ENCODE measurements around the gene CACNA2D1.

GRCh38 chr7:81924494-81924893, 519.1 kb downstream of the CACNA2D1 start:
- TF ChIP-seq CTCF (IDR thresholded peaks at IDR 0.05) = no peak
- TF ChIP-seq REST (IDR thresholded peaks at IDR 0.05) = no peak
- no peak for TF ChIP-seq POLR2A (IDR thresholded peaks at IDR 0.05; ENCODE audit: low read length)
- TF ChIP-seq CHD4 (IDR thresholded peaks at IDR 0.05; ENCODE audit: borderline replicate concordance) = no peak
- TF ChIP-seq PBX3 (IDR thresholded peaks at IDR 0.05) = no peak
- TF ChIP-seq RAD21 (conservative IDR thresholded peaks at IDR 0.05 in 1 of 2, IDR thresholded peaks at IDR 0.05 in 1 of 2) = no peak
- no peak for TF ChIP-seq RCOR1 (IDR thresholded peaks at IDR 0.05; ENCODE audit: low read depth, low read length)
- no peak for TF ChIP-seq CBX8 (IDR thresholded peaks at IDR 0.05)
- TF ChIP-seq JUN (IDR thresholded peaks at IDR 0.05) = no peak
- TF ChIP-seq JUNB (IDR thresholded peaks at IDR 0.05) = no peak
